SK-N-SH treated with all-trans-retinoic acid at 6 μM for 48 hours (cell line): ENCODE data around the gene GPR85.

Experiments
- OSR1 ChIP-seq: fragments of 250-450 bp; sonication (Bioruptor Pico); IDR thresholded peaks from 2 replicates; pipeline ENCODE4 v1.8.0; 2022; ENCODE audit warnings: moderate library complexity, mild to moderate bottlenecking, inconsistent platforms
- PPARA ChIP-seq: fragments of 250-450 bp; sonication (Bioruptor Pico); IDR thresholded peaks from 2 replicates; pipeline ENCODE4 v1.5.0; 2020; ENCODE audit warnings: mild to moderate bottlenecking, borderline replicate concordance
- RARB ChIP-seq: fragments of 250-450 bp; sonication (Bioruptor Pico); IDR thresholded peaks from 2 replicates; pipeline ENCODE4 v1.8.0; 2021; ENCODE audit warnings: mild to moderate bottlenecking, moderate library complexity
- SNAI2 ChIP-seq: fragments of 250-450 bp; sonication (Bioruptor Pico); IDR thresholded peaks from 2 replicates; pipeline ENCODE4 v1.5.0; 2020; ENCODE audit warnings: mild to moderate bottlenecking, moderate library complexity
- ZC3H10 ChIP-seq: fragments of 250-450 bp; sonication (Bioruptor Pico); IDR thresholded peaks from 2 replicates; pipeline ENCODE4 v1.5.1; 2021; ENCODE audit warnings: mild to moderate bottlenecking, moderate library complexity

- no peak for TF ChIP-seq PPARA (CRISPR knock-in tag)
- no peak for TF ChIP-seq ZC3H10 (CRISPR knock-in tag)
- no peak for TF ChIP-seq RARB (CRISPR knock-in tag)
- no peak for TF ChIP-seq OSR1 (CRISPR knock-in tag)
- no peak for TF ChIP-seq SNAI2 (CRISPR knock-in tag)
These were observed 34.0 kb upstream of the GPR85 start for GRCh38 chr7:113120647-113121046.
